CD4-positive, alpha-beta memory T cell (primary cell): Measurements from ENCODE around the gene ZNRF3. TPM values are rescaled to one million over a fixed set of nuclear protein-coding genes. Genes with fewer than 3 reads are reported as not detected.

Source experiments
- CTCF ChIA-PET: fragments of 350-600 bp; sonication (Branson Sonifier 250); formaldehyde crosslinking; loops from one replicate; lab custom pipeline; 2021; ENCODE audit warnings: inconsistent platforms; ENCODE audit not compliant: partially characterized antibody; lab: Charles Lee
- POLR2A ChIA-PET: fragments of 350-600 bp; sonication (Branson Sonifier 250); formaldehyde crosslinking; loops from one replicate; lab custom pipeline; 2021; ENCODE audit not compliant: partially characterized antibody; lab: Charles Lee
- DNase-seq, 5 donors: peaks; one replicate each; pipeline versions ENCODE4 v3.0.0 to v3.0.0-alpha.2; 2020 to 2022; ENCODE audit warnings: mixed read lengths in 1 of 5
- H3K27ac ChIP-seq: one replicate; pipeline ENCODE4 v1.7.0; 2013; ENCODE audit warnings: low read depth, low read length
- H3K27me3 ChIP-seq: 2 replicates; pipeline ENCODE4 v1.7.0; 2013; ENCODE audit warnings: mild to moderate bottlenecking, low read length, moderate library complexity; ENCODE audit not compliant: insufficient read depth
- H3K36me3 ChIP-seq: 2 replicates; pipeline ENCODE4 v1.7.0; 2013; ENCODE audit warnings: mild to moderate bottlenecking, low read length, moderate library complexity; ENCODE audit not compliant: insufficient read depth
- H3K4me1 ChIP-seq: 2 replicates; pipeline ENCODE4 v1.7.0; 2013; ENCODE audit warnings: mild to moderate bottlenecking, low read length, moderate library complexity; ENCODE audit not compliant: insufficient read depth
- H3K4me3 ChIP-seq, 2 donors: one replicate each; pipeline ENCODE4 v1.7.0; 2013; ENCODE audit warnings: low read length in 2 of 2, mild to moderate bottlenecking in 1 of 2
- H3K9me3 ChIP-seq, 2 donors: one replicate each; pipeline ENCODE4 v1.7.0; 2013; ENCODE audit warnings: low read length in 2 of 2, control low read depth in 1 of 2; ENCODE audit not compliant: control insufficient read depth in 1 of 2
- H3K27ac Mint-ChIP-seq, 7 donors: one replicate each; pipeline ENCODE4 v1.8.0; 2020 to 2021; ENCODE audit warnings: mixed read lengths in 7 of 7, mild to moderate bottlenecking in 6 of 7, inconsistent platforms in 3 of 7, moderate library complexity in 3 of 7
- H3K27me3 Mint-ChIP-seq, 2 donors: one replicate each; pipeline ENCODE4 v1.8.0; 2020 to 2021; ENCODE audit warnings: mixed read lengths in 2 of 2
- H3K36me3 Mint-ChIP-seq, 2 donors: one replicate each; pipeline ENCODE4 v1.8.0; 2020 to 2021; ENCODE audit warnings: mixed read lengths in 2 of 2, inconsistent platforms in 1 of 2, mild to moderate bottlenecking in 1 of 2
- H3K4me1 Mint-ChIP-seq, 4 donors: one replicate each; pipeline ENCODE4 v1.8.0; 2020 to 2021; ENCODE audit warnings: mixed read lengths in 4 of 4, mild to moderate bottlenecking in 1 of 4
- H3K4me3 Mint-ChIP-seq, 8 donors: one replicate each; pipeline ENCODE4 v1.8.0; 2020 to 2021; ENCODE audit warnings: mixed read lengths in 8 of 8, mild to moderate bottlenecking in 7 of 8, moderate library complexity in 6 of 8, inconsistent platforms in 3 of 8
- H3K9me3 Mint-ChIP-seq, 8 donors: one replicate each; pipeline ENCODE4 v1.8.0; 2020 to 2021; ENCODE audit warnings: mixed read lengths in 8 of 8, mild to moderate bottlenecking in 5 of 8, inconsistent platforms in 3 of 8, moderate library complexity in 1 of 8
- intact Hi-C: fragments of 100-400 bp; cut with micrococcal nuclease; formaldehyde crosslinking; loops from one replicate; pipeline ENCODE4 v1.15.1; 2023
- polyA plus RNA-seq, 2 donors: library from polyadenylated mRNA; unstranded; fragments of 300-500 nt; fragmentation: Illumina TruSeq; gene quantifications; one replicate each; pipeline ENCODE4 v1.2.3, GENCODE V29; 2021
- total RNA-seq, 2 experiments: library from RNA; stranded (reverse); gene quantifications; one replicate each; pipeline ENCODE4 v1.2.3, GENCODE V29; 2021

ZNRF3 gene
- total and polyA plus RNA-seq, 4 experiments from 2014 or later, result 0.11 to 0.89 (median 0.70) TPM; not detected in 1

- Mint-ChIP-seq H3K27me3 (peaks cover 1 to 7% of the 10 kb centered on the region in 2 donors), H3K4me3 (no peak overlapping the region), H3K9me3 (no peaks in the 10 kb centered on the region), H3K36me3 (no peaks in the 10 kb centered on the region), H3K27ac (no peak overlapping the region), H3K4me1 (peaks cover 0 to 2% (median 0%) of the 10 kb centered on the region in 4 donors)
- POLR2A ChIA-PET, result no interaction called here
- Histone ChIP-seq H3K27me3 (no peaks in the 10 kb centered on the region), H3K27ac (no peak overlapping the region), H3K9me3 (no peaks in the 10 kb centered on the region), H3K4me3 (no peak overlapping the region), H3K4me1 (no peaks in the 10 kb centered on the region), H3K36me3 (no peaks in the 10 kb centered on the region)
- no peak for DNase-seq
- intact Hi-C loops, result no loop called here
- CTCF ChIA-PET, result no interaction called here
Observed at GRCh38 chr22:28922540-28923244, 39.3 kb downstream of the ZNRF3 start.

GRCh38 chr22:28923826-28924732 lies 40.7 kb downstream of the ZNRF3 start:
- ChIA-PET POLR2A (no interaction called here), CTCF (no interaction called here)
- no peak overlapping the region for H3K4me3 ChIP-seq
- H3K36me3 ChIP-seq, result no peaks in the 10 kb centered on the region
- H3K27ac Mint-ChIP-seq, result no peak overlapping the region
- DNase-seq, result no peak
- no peaks in the 10 kb centered on the region for H3K9me3 Mint-ChIP-seq
- H3K27ac ChIP-seq, result no peak overlapping the region
- intact Hi-C loops, result no loop called here
- peaks cover 0 to 2% (median 0%) of the 10 kb centered on the region in 4 donors for H3K4me1 Mint-ChIP-seq
- no peaks in the 10 kb centered on the region for H3K4me1 ChIP-seq
- H3K4me3 Mint-ChIP-seq, result no peak overlapping the region
- no peaks in the 10 kb centered on the region for H3K9me3 ChIP-seq
- peaks cover 2 to 4% of the 10 kb centered on the region in 2 donors for H3K27me3 Mint-ChIP-seq
- H3K36me3 Mint-ChIP-seq, result no peaks in the 10 kb centered on the region
- no peaks in the 10 kb centered on the region for H3K27me3 ChIP-seq

- Mint-ChIP-seq H3K4me3 (no peak overlapping the region), H3K36me3 (no peaks in the 10 kb centered on the region), H3K27me3 (peaks cover 2 to 6% of the 10 kb centered on the region in 2 donors), H3K27ac (no peak overlapping the region), H3K9me3 (peaks cover 0 to 2% (median 0%) of the 10 kb centered on the region in 8 donors), H3K4me1 (peaks cover 0 to 4% (median 1%) of the 10 kb centered on the region in 4 donors)
- Histone ChIP-seq H3K36me3 (no peaks in the 10 kb centered on the region), H3K27ac (no peak overlapping the region), H3K9me3 (no peaks in the 10 kb centered on the region), H3K27me3 (no peaks in the 10 kb centered on the region), H3K4me1 (no peaks in the 10 kb centered on the region), H3K4me3 (no peak overlapping the region)
- POLR2A ChIA-PET, result no interaction called here
- intact Hi-C loops, result no loop called here
- CTCF ChIA-PET, result no interaction called here
- DNase-seq, result no peak
Observed at GRCh38 chr22:28925916-28926315, 42.5 kb downstream of the ZNRF3 start.

GRCh38 chr22:28927630-28928029 lies 44.3 kb downstream of the ZNRF3 start:
- Histone ChIP-seq H3K27ac (no peak overlapping the region), H3K36me3 (no peaks in the 10 kb centered on the region), H3K4me1 (no peaks in the 10 kb centered on the region), H3K4me3 (no peak overlapping the region), H3K9me3 (no peaks in the 10 kb centered on the region), H3K27me3 (no peaks in the 10 kb centered on the region)
- ChIA-PET CTCF (interaction anchor here (0.7 to 1.0 kb wide), 2 partner anchors 128 to 1119 kb away, joined by 3 read pairs; no protein-coding TSS in a partner anchor), POLR2A (no interaction called here)
- Mint-ChIP-seq H3K4me1 (peaks cover 0 to 4% (median 1%) of the 10 kb centered on the region in 4 donors), H3K36me3 (no peaks in the 10 kb centered on the region), H3K27me3 (peaks cover 6 to 9% of the 10 kb centered on the region in 2 donors), H3K27ac (no peak overlapping the region), H3K4me3 (no peak overlapping the region), H3K9me3 (peaks cover 0 to 2% (median 0%) of the 10 kb centered on the region in 8 donors)
- DNase-seq, result no peak
- intact Hi-C loops, result no loop called here

- H3K9me3 Mint-ChIP-seq, result peaks cover 0 to 2% (median 0%) of the 10 kb centered on the region in 8 donors
- H3K4me1 Mint-ChIP-seq, result peaks cover 0 to 4% (median 1%) of the 10 kb centered on the region in 4 donors
- H3K27me3 Mint-ChIP-seq, result peaks cover 5 to 13% of the 10 kb centered on the region in 2 donors
- DNase-seq, result no peak
- Histone ChIP-seq H3K36me3 (no peaks in the 10 kb centered on the region), H3K4me1 (no peaks in the 10 kb centered on the region), H3K27me3 (no peaks in the 10 kb centered on the region), H3K4me3 (no peak overlapping the region), H3K27ac (no peak overlapping the region), H3K9me3 (no peaks in the 10 kb centered on the region)
- POLR2A ChIA-PET, result no interaction called here
- no peak overlapping the region for H3K4me3 Mint-ChIP-seq
- intact Hi-C loops, result no loop called here
- CTCF ChIA-PET, result no interaction called here
- no peaks in the 10 kb centered on the region for H3K36me3 Mint-ChIP-seq
- no peak overlapping the region for H3K27ac Mint-ChIP-seq
Observed at GRCh38 chr22:28929197-28929596, 45.8 kb downstream of the ZNRF3 start.

GRCh38 chr22:28930357-28931007 lies 47.1 kb downstream of the ZNRF3 start:
- Histone ChIP-seq H3K9me3 (no peaks in the 10 kb centered on the region), H3K27me3 (no peaks in the 10 kb centered on the region), H3K4me1 (no peaks in the 10 kb centered on the region), H3K27ac (no peak overlapping the region), H3K4me3 (no peak overlapping the region), H3K36me3 (no peaks in the 10 kb centered on the region)
- no peak for DNase-seq
- intact Hi-C loops, result no loop called here
- Mint-ChIP-seq H3K4me3 (no peak overlapping the region), H3K9me3 (peaks cover 0 to 2% (median 0%) of the 10 kb centered on the region in 8 donors), H3K36me3 (no peaks in the 10 kb centered on the region), H3K27ac (no peak overlapping the region), H3K27me3 (peaks cover 5 to 17% of the 10 kb centered on the region in 2 donors), H3K4me1 (peaks cover 0 to 4% (median 1%) of the 10 kb centered on the region in 4 donors)
- POLR2A ChIA-PET, result no interaction called here
- CTCF ChIA-PET, result no interaction called here
